ENCODE measurements around the gene CEP85L.

The CEP85L gene

GRCh38 chr6:118659513-118660217 is 8.3 kb upstream of the CEP85L start:
- H3K9ac ChIP-seq (ENCODE audit: low read length) = no peak overlapping the region
- H3K27me3 ChIP-seq (ENCODE audit: control insufficient read depth, insufficient read depth, low read length) = no peaks in the 10 kb centered on the region
- no peaks in the 10 kb centered on the region for H3K9me3 ChIP-seq (ENCODE audit: control insufficient read depth, low read depth, low read length)
- no peak overlapping the region for H3K4me3 ChIP-seq (ENCODE audit: low read length)
- H3K4me1 ChIP-seq (ENCODE audit: control insufficient read depth, low read depth, low read length) = no peaks in the 10 kb centered on the region
- no peaks in the 10 kb centered on the region for H3K36me3 ChIP-seq (ENCODE audit: control insufficient read depth, low read depth, low read length)
- H3K27ac ChIP-seq (ENCODE audit: low read length) = no peak overlapping the region

- no peak overlapping the region for H3K4me3 ChIP-seq (ENCODE audit: low read length)
- no peaks in the 10 kb centered on the region for H3K9me3 ChIP-seq (ENCODE audit: control insufficient read depth, low read depth, low read length)
- no peaks in the 10 kb centered on the region for H3K27me3 ChIP-seq (ENCODE audit: control insufficient read depth, insufficient read depth, low read length)
- H3K4me1 ChIP-seq (ENCODE audit: control insufficient read depth, low read depth, low read length) = peaks cover 11% of the 10 kb centered on the region
- no peaks in the 10 kb centered on the region for H3K36me3 ChIP-seq (ENCODE audit: control insufficient read depth, low read depth, low read length)
- no peak overlapping the region for H3K9ac ChIP-seq (ENCODE audit: low read length)
- H3K27ac ChIP-seq (ENCODE audit: low read length) = no peak overlapping the region
These were observed 5.6 kb upstream of the CEP85L start for GRCh38 chr6:118656847-118657451.

- peak overlapping the region; percentile 72 for H3K4me3 ChIP-seq (ENCODE audit: low read length)
- no peaks in the 10 kb centered on the region for H3K36me3 ChIP-seq (ENCODE audit: control insufficient read depth, low read depth, low read length)
- no peaks in the 10 kb centered on the region for H3K9me3 ChIP-seq (ENCODE audit: control insufficient read depth, low read depth, low read length)
- peaks cover 13% of the 10 kb centered on the region for H3K27me3 ChIP-seq (ENCODE audit: control insufficient read depth, insufficient read depth, low read length)
- peak overlapping the region; percentile 77 for H3K9ac ChIP-seq (ENCODE audit: low read length)
- H3K4me1 ChIP-seq (ENCODE audit: control insufficient read depth, low read depth, low read length) = peaks cover 22% of the 10 kb centered on the region
- H3K27ac ChIP-seq (ENCODE audit: low read length) = no peak overlapping the region
These were observed 742 bp upstream of the CEP85L start for GRCh38 chr6:118652051-118652615.

GRCh38 chr6:118650582-118651281 is 659 bp downstream of the CEP85L start:
- Histone ChIP-seq H3K9me3 (ENCODE audit: control insufficient read depth, low read depth, low read length) (no peaks in the 10 kb centered on the region), H3K36me3 (ENCODE audit: control insufficient read depth, low read depth, low read length) (no peaks in the 10 kb centered on the region), H3K27me3 (ENCODE audit: control insufficient read depth, insufficient read depth, low read length) (peaks cover 13% of the 10 kb centered on the region), H3K9ac (ENCODE audit: low read length) (peak overlapping the region; percentile 33), H3K27ac (ENCODE audit: low read length) (no peak overlapping the region), H3K4me1 (ENCODE audit: control insufficient read depth, low read depth, low read length) (peaks cover 22% of the 10 kb centered on the region), H3K4me3 (ENCODE audit: low read length) (peak overlapping the region; percentile 72)

- Histone ChIP-seq H3K9me3 (ENCODE audit: control insufficient read depth, low read depth, low read length) (no peaks in the 10 kb centered on the region), H3K36me3 (ENCODE audit: control insufficient read depth, low read depth, low read length) (no peaks in the 10 kb centered on the region), H3K4me3 (ENCODE audit: low read length) (peak overlapping the region; percentile 72), H3K9ac (ENCODE audit: low read length) (peak overlapping the region; percentile 33), H3K4me1 (ENCODE audit: control insufficient read depth, low read depth, low read length) (peaks cover 22% of the 10 kb centered on the region), H3K27me3 (ENCODE audit: control insufficient read depth, insufficient read depth, low read length) (peaks cover 13% of the 10 kb centered on the region), H3K27ac (ENCODE audit: low read length) (no peak overlapping the region)
These were observed 1.3 kb downstream of the CEP85L start for GRCh38 chr6:118649918-118650581.

GRCh38 chr6:118648866-118649554 is 2.4 kb downstream of the CEP85L start:
- no peak overlapping the region for H3K9ac ChIP-seq (ENCODE audit: low read length)
- H3K4me1 ChIP-seq (ENCODE audit: control insufficient read depth, low read depth, low read length) = peaks cover 22% of the 10 kb centered on the region
- H3K36me3 ChIP-seq (ENCODE audit: control insufficient read depth, low read depth, low read length) = no peaks in the 10 kb centered on the region
- H3K4me3 ChIP-seq (ENCODE audit: low read length) = no peak overlapping the region
- no peaks in the 10 kb centered on the region for H3K9me3 ChIP-seq (ENCODE audit: control insufficient read depth, low read depth, low read length)
- no peak overlapping the region for H3K27ac ChIP-seq (ENCODE audit: low read length)
- peaks cover 13% of the 10 kb centered on the region for H3K27me3 ChIP-seq (ENCODE audit: control insufficient read depth, insufficient read depth, low read length)

- no peak overlapping the region for H3K4me3 ChIP-seq (ENCODE audit: low read length)
- no peaks in the 10 kb centered on the region for H3K9me3 ChIP-seq (ENCODE audit: control insufficient read depth, low read depth, low read length)
- H3K9ac ChIP-seq (ENCODE audit: low read length) = no peak overlapping the region
- H3K36me3 ChIP-seq (ENCODE audit: control insufficient read depth, low read depth, low read length) = no peaks in the 10 kb centered on the region
- peaks cover 13% of the 10 kb centered on the region for H3K27me3 ChIP-seq (ENCODE audit: control insufficient read depth, insufficient read depth, low read length)
- H3K27ac ChIP-seq (ENCODE audit: low read length) = no peak overlapping the region
- peaks cover 12% of the 10 kb centered on the region for H3K4me1 ChIP-seq (ENCODE audit: control insufficient read depth, low read depth, low read length)
These were observed 4.4 kb downstream of the CEP85L start for GRCh38 chr6:118646977-118647376.

GRCh38 chr6:118645395-118645794 is 6.0 kb downstream of the CEP85L start:
- H3K9ac ChIP-seq (ENCODE audit: low read length) = no peak overlapping the region
- H3K36me3 ChIP-seq (ENCODE audit: control insufficient read depth, low read depth, low read length) = no peaks in the 10 kb centered on the region
- no peak overlapping the region for H3K27ac ChIP-seq (ENCODE audit: low read length)
- no peak overlapping the region for H3K4me3 ChIP-seq (ENCODE audit: low read length)
- peaks cover 9% of the 10 kb centered on the region for H3K4me1 ChIP-seq (ENCODE audit: control insufficient read depth, low read depth, low read length)
- peaks cover 13% of the 10 kb centered on the region for H3K27me3 ChIP-seq (ENCODE audit: control insufficient read depth, insufficient read depth, low read length)
- H3K9me3 ChIP-seq (ENCODE audit: control insufficient read depth, low read depth, low read length) = no peaks in the 10 kb centered on the region

- H3K27ac ChIP-seq (ENCODE audit: low read length) = no peak overlapping the region
- H3K9me3 ChIP-seq (ENCODE audit: control insufficient read depth, low read depth, low read length) = no peaks in the 10 kb centered on the region
- H3K27me3 ChIP-seq (ENCODE audit: control insufficient read depth, insufficient read depth, low read length) = peaks cover 1% of the 10 kb centered on the region
- no peaks in the 10 kb centered on the region for H3K36me3 ChIP-seq (ENCODE audit: control insufficient read depth, low read depth, low read length)
- no peak overlapping the region for H3K4me3 ChIP-seq (ENCODE audit: low read length)
- no peak overlapping the region for H3K9ac ChIP-seq (ENCODE audit: low read length)
- no peaks in the 10 kb centered on the region for H3K4me1 ChIP-seq (ENCODE audit: control insufficient read depth, low read depth, low read length)
These were observed 7.4 kb downstream of the CEP85L start for GRCh38 chr6:118644007-118644406.

- no peaks in the 10 kb centered on the region for H3K4me1 ChIP-seq (ENCODE audit: control insufficient read depth, low read depth, low read length)
- no peaks in the 10 kb centered on the region for H3K36me3 ChIP-seq (ENCODE audit: control insufficient read depth, low read depth, low read length)
- no peak overlapping the region for H3K27ac ChIP-seq (ENCODE audit: low read length)
- no peaks in the 10 kb centered on the region for H3K27me3 ChIP-seq (ENCODE audit: control insufficient read depth, insufficient read depth, low read length)
- H3K9me3 ChIP-seq (ENCODE audit: control insufficient read depth, low read depth, low read length) = no peaks in the 10 kb centered on the region
- no peak overlapping the region for H3K9ac ChIP-seq (ENCODE audit: low read length)
- H3K4me3 ChIP-seq (ENCODE audit: low read length) = no peak overlapping the region
These were observed 10.3 kb downstream of the CEP85L start for GRCh38 chr6:118641042-118641441.
